Motor neuron (in vitro differentiated cells): ENCODE measurements around the gene PPP2R5E. TPM values are rescaled to one million over a fixed set of nuclear protein-coding genes. Genes with fewer than 3 reads are reported as not detected.

Source experiments
- ATAC-seq, 8 experiments: fragments of 200-7000 bp; cut with Tn5 transposase; replicated peaks in 6 of 8; 2 replicates each; pipeline ENCODE4 v1.8.0; 2021; ENCODE audit warnings: mild to moderate bottlenecking in 8 of 8, moderate library complexity in 8 of 8
- H3K27ac ChIP-seq, 2 donors: fragments of 250-450 bp; sonication (Bioruptor Pico); 2 replicates each; pipeline ENCODE4 v1.9.0; 2021; ENCODE audit warnings: antibody characterized with exemption in 2 of 2, mild to moderate bottlenecking in 2 of 2, moderate library complexity in 1 of 2
- H3K4me1 ChIP-seq, 2 donors: fragments of 250-450 bp; sonication (Bioruptor Pico); replicated peaks in 1 of 2; 2 replicates each; pipeline ENCODE4 v1.6.1; 2021; ENCODE audit warnings: antibody characterized with exemption in 2 of 2, mild to moderate bottlenecking in 2 of 2, moderate library complexity in 1 of 2
- H3K4me3 ChIP-seq, 5 donors: fragments of 250-450 bp; sonication (Bioruptor Pico); 2 replicates each; pipeline ENCODE4 v1.9.0; 2021; ENCODE audit warnings: antibody characterized with exemption in 5 of 5, mild to moderate bottlenecking in 5 of 5, moderate library complexity in 4 of 5
- WGBS, 10 experiments: fragments of 450-650 bp; shearing (Covaris generic); methylation state at CpG; one replicate each; pipeline ENCODE4 v1.0.0; 2022; 5-methylcytosine and 5-hydroxymethylcytosine counted together
- in situ Hi-C, 9 experiments: fragments of 400-800 bp; cut with MboI; loops; one replicate each; pipeline ENCODE4 v1.15.0; 2021; ENCODE audit warnings: low sequenced_read_pairs in 9 of 9, low pct_unique_long_range_greater_than_20kb in 2 of 9; ENCODE audit not compliant: unreplicated experiment in 9 of 9
- total RNA-seq, 8 experiments: library from RNA; unstranded; fragments of 300-600 nt; gene quantifications; 2 replicates each; pipeline versions ENCODE4 v1.2.3 to v1.2.4, GENCODE V29; 2022

Gene PPP2R5E
- total RNA-seq, 8 experiments from 2014 or later: 10.3 to 39.2 (median 27.6) TPM

GRCh38 chr14:63454863-63455622 is 88.1 kb downstream of the PPP2R5E start:
- no peak overlapping the region for H3K27ac ChIP-seq
- ATAC-seq: peak in 3 of 8 experiments; percentile 44 to 95 (median 56)
- peaks cover 12 to 27% of the 10 kb centered on the region in 2 donors for H3K4me1 ChIP-seq
- 67 to 100% (median 100%) methylated on average over 1 to 2 of the region's 2 CpGs; no CpG with 5 or more reads in 3 of the 10 experiments for WGBS, 10 experiments
- in situ Hi-C loops: no loop called here
- H3K4me3 ChIP-seq: no peak overlapping the region

- in situ Hi-C loops: no loop called here
- Histone ChIP-seq H3K4me3 (no peak overlapping the region), H3K27ac (no peak overlapping the region), H3K4me1 (peaks cover 8 to 23% of the 10 kb centered on the region in 2 donors)
- 83 to 100% (median 95%) methylated on average over 1 to 3 of the region's 3 CpGs for WGBS, 10 experiments
- peak in 1 of 8 experiments; percentile 9 for ATAC-seq
Observed at GRCh38 chr14:63454436-63454835, 88.7 kb downstream of the PPP2R5E start.

GRCh38 chr14:63453443-63453936 is 89.7 kb downstream of the PPP2R5E start:
- ATAC-seq: no peak
- in situ Hi-C loops: no loop called here
- no peak overlapping the region for H3K27ac ChIP-seq
- H3K4me1 ChIP-seq: peaks cover 8 to 23% of the 10 kb centered on the region in 2 donors
- no peak overlapping the region for H3K4me3 ChIP-seq
- WGBS, 10 experiments: 60 to 100% (median 95%) methylated on average over 1 to 7 of the region's 8 CpGs

- ATAC-seq: no peak
- no peak overlapping the region for H3K27ac ChIP-seq
- no peak overlapping the region for H3K4me3 ChIP-seq
- peaks cover 4 to 18% of the 10 kb centered on the region in 2 donors for H3K4me1 ChIP-seq
- 17 to 100% (median 86%) methylated on average over 1 to 3 of the region's 3 CpGs; no CpG with 5 or more reads in 2 of the 10 experiments for WGBS, 10 experiments
- in situ Hi-C loops: no loop called here
Observed at GRCh38 chr14:63452796-63453195, 90.4 kb downstream of the PPP2R5E start.

- in situ Hi-C loops: no loop called here
- WGBS, 10 experiments: 78 to 100% (median 100%) methylated on average over 2 to 3 of the region's 3 CpGs; no CpG with 5 or more reads in 1 of the 10 experiments
- Histone ChIP-seq H3K27ac (no peak overlapping the region), H3K4me1 (no peaks in the 10 kb centered on the region), H3K4me3 (no peak overlapping the region)
- ATAC-seq: no peak
Observed at GRCh38 chr14:63448841-63449240, 94.3 kb downstream of the PPP2R5E start.

GRCh38 chr14:63444588-63444987 is 98.6 kb downstream of the PPP2R5E start:
- H3K4me1 ChIP-seq: no peaks in the 10 kb centered on the region
- 45 to 100% (median 87%) methylated on average over 1 of the region's 1 CpG; no CpG with 5 or more reads in 1 of the 10 experiments for WGBS, 10 experiments
- in situ Hi-C loops: no loop called here
- H3K4me3 ChIP-seq: no peak overlapping the region
- no peak overlapping the region for H3K27ac ChIP-seq
- ATAC-seq: peak in 2 of 8 experiments; percentile 48 to 67

GRCh38 chr14:63443988-63444387 is 99.2 kb downstream of the PPP2R5E start:
- in situ Hi-C loops: no loop called here
- H3K4me1 ChIP-seq: no peaks in the 10 kb centered on the region
- no peak for ATAC-seq
- 80 to 100% (median 100%) methylated on average over 1 to 3 of the region's 3 CpGs; no CpG with 5 or more reads in 1 of the 10 experiments for WGBS, 10 experiments
- no peak overlapping the region for H3K4me3 ChIP-seq
- no peak overlapping the region for H3K27ac ChIP-seq

- no peak overlapping the region for H3K4me3 ChIP-seq
- ATAC-seq: no peak
- in situ Hi-C loops: no loop called here
Observed at GRCh38 chr14:63443361-63443760, 99.8 kb downstream of the PPP2R5E start.

GRCh38 chr14:63438065-63438757 is 105.0 kb downstream of the PPP2R5E start:
- WGBS, 10 experiments: 0 to 100% (median 83%) methylated on average over 1 of the region's 1 CpG; no CpG with 5 or more reads in 3 of the 10 experiments
- Histone ChIP-seq H3K4me1 (peaks cover 0 to 7% of the 10 kb centered on the region in 2 donors), H3K27ac (no peak overlapping the region), H3K4me3 (no peak overlapping the region)
- ATAC-seq: peak in 4 of 8 experiments; percentile 85 to 92 (median 88)
- in situ Hi-C loops: no loop called here

More at GRCh38 chr14:63443361-63443760, 99.8 kb downstream of the PPP2R5E start:
- 93 to 100% (median 100%) methylated on average over 1 to 3 of the region's 3 CpGs; no CpG with 5 or more reads in 2 of the 10 experiments for WGBS, 10 experiments
- Histone ChIP-seq H3K27ac (no peak overlapping the region), H3K4me1 (peaks cover 0 to under 1% of the 10 kb centered on the region in 2 donors)

- no peak overlapping the region for H3K27ac ChIP-seq
- peaks cover 0 to 7% of the 10 kb centered on the region in 2 donors for H3K4me1 ChIP-seq
- 0 to 100% (median 79%) methylated on average over 1 to 4 of the region's 5 CpGs; no CpG with 5 or more reads in 2 of the 10 experiments for WGBS, 10 experiments
- in situ Hi-C loops: no loop called here
- no peak for ATAC-seq
- no peak overlapping the region for H3K4me3 ChIP-seq
Observed at GRCh38 chr14:63436286-63437098, 106.7 kb downstream of the PPP2R5E start.

GRCh38 chr14:63435838-63436237 is 107.3 kb downstream of the PPP2R5E start:
- 7 to 100% (median 78%) methylated on average over 1 to 5 of the region's 5 CpGs; no CpG with 5 or more reads in 2 of the 10 experiments for WGBS, 10 experiments
- Histone ChIP-seq H3K4me1 (peaks cover 0 to 7% of the 10 kb centered on the region in 2 donors), H3K4me3 (no peak overlapping the region), H3K27ac (no peak overlapping the region)
- in situ Hi-C loops: no loop called here
- ATAC-seq: peak; percentile 48 to 76 (median 68)

GRCh38 chr14:63435204-63435603 is 108.0 kb downstream of the PPP2R5E start:
- WGBS, 10 experiments: 64 to 100% (median 89%) methylated on average over 1 to 2 of the region's 2 CpGs
- in situ Hi-C loops: no loop called here
- Histone ChIP-seq H3K4me1 (peaks cover 0 to 7% of the 10 kb centered on the region in 2 donors), H3K4me3 (no peak overlapping the region), H3K27ac (no peak overlapping the region)
- no peak for ATAC-seq
